SU-DHL-6 (cell line): Measurements from ENCODE around the gene ASTN2.

Experiments used
- CTCF ChIP-seq: fragments of 200-600 bp; sonication (generic); IDR thresholded peaks from one replicate; pipeline ENCODE4 v1.5.1; 2017; ENCODE audit warnings: antibody characterized with exemption, mild to moderate bottlenecking, low read length, moderate library complexity; ENCODE audit not compliant: insufficient read depth, poor library complexity, severe bottlenecking
- EZH2phosphoT487 ChIP-seq: fragments of 200-600 bp; sonication (generic), shearing (Covaris generic); conservative IDR thresholded peaks from 2 replicates; pipeline ENCODE4 v1.6.1; 2018; ENCODE audit warnings: mild to moderate bottlenecking, antibody characterized with exemption, low read length, moderate library complexity, mixed read lengths

GRCh38 chr9:116939614-116940013 is 475.2 kb downstream of the ASTN2 start:
- TF ChIP-seq CTCF (no peak), EZH2phosphoT487 (no peak)
